ENCODE measurements around the gene UBN1.

- no peak for TF ChIP-seq CTCF (IDR thresholded peaks at IDR 0.05; ENCODE audit: extremely low read depth in 1 of 2, insufficient read depth in 1 of 2, low read depth in 1 of 2, low read length in 2 of 2)
- TF ChIP-seq POLR2AphosphoS5 (IDR thresholded peaks at IDR 0.05; ENCODE audit: insufficient read depth, low read depth, low read length) = no peak
Observed at GRCh38 chr16:4868535-4868934, 21.3 kb downstream of the UBN1 start.

All from endothelial cell of umbilical vein (primary cell).